ENCODE results near the gene DCUN1D5.

GRCh38 chr11:103077554-103077953 lies 14.4 kb downstream of the DCUN1D5 start:
- TF ChIP-seq CTCF (IDR thresholded peaks at IDR 0.05) (no peak), POLR2A (IDR thresholded peaks at IDR 0.05) (no peak)

Data from thyroid gland (tissue), 4 donors.